Large intestine (tissue), 3 donors: ENCODE data around the gene ESPN. TPM values are rescaled to one million over a fixed set of nuclear protein-coding genes. Genes with fewer than 3 reads are reported as not detected.
"Not testable (repeated sequence)": the region's sequence is repeated elsewhere in the genome, so short reads cannot be mapped to it uniquely, and the experiment has no call there.

ENCODE experiments used
- DNase-seq, 2 donors: peaks; one replicate each; pipeline versions ENCODE4 v3.0.0 to v3.0.0-alpha.2; 2013
- H3K27ac ChIP-seq: one replicate; pipeline ENCODE4 v1.5.1; 2013; ENCODE audit warnings: low read length
- H3K27me3 ChIP-seq: 2 replicates; pipeline ENCODE4 v1.6.1; 2013; ENCODE audit warnings: low read length; ENCODE audit not compliant: control insufficient read depth, insufficient read depth
- H3K36me3 ChIP-seq: 2 replicates; pipeline ENCODE4 v1.6.1; 2013; ENCODE audit warnings: low read length; ENCODE audit not compliant: control insufficient read depth, insufficient read depth
- H3K4me1 ChIP-seq: one replicate; pipeline ENCODE4 v1.6.1; 2013; ENCODE audit warnings: low read length; ENCODE audit not compliant: control insufficient read depth, insufficient read depth
- H3K4me3 ChIP-seq: one replicate; pipeline ENCODE4 v1.5.1; 2013; ENCODE audit warnings: low read length
- H3K9me3 ChIP-seq: one replicate; pipeline ENCODE4 v1.6.1; 2013; ENCODE audit warnings: mild to moderate bottlenecking, low read depth, low read length, moderate library complexity; ENCODE audit not compliant: control insufficient read depth
- WGBS: methylation state at CpG from one replicate; pipeline ENCODE4 v1.1.5; 2013; ENCODE audit warnings: low lambda C conversion rate; ENCODE audit not compliant: insufficient coverage; 5-methylcytosine and 5-hydroxymethylcytosine counted together
- polyA plus RNA-seq: library from polyadenylated mRNA; unstranded; fragments of 120-200 nt; gene quantifications from one replicate; pipeline ENCODE4 v1.2.1, GENCODE V29; 2013

Gene ESPN
- polyA plus RNA-seq, 1 donor = 256 TPM

DNA sequence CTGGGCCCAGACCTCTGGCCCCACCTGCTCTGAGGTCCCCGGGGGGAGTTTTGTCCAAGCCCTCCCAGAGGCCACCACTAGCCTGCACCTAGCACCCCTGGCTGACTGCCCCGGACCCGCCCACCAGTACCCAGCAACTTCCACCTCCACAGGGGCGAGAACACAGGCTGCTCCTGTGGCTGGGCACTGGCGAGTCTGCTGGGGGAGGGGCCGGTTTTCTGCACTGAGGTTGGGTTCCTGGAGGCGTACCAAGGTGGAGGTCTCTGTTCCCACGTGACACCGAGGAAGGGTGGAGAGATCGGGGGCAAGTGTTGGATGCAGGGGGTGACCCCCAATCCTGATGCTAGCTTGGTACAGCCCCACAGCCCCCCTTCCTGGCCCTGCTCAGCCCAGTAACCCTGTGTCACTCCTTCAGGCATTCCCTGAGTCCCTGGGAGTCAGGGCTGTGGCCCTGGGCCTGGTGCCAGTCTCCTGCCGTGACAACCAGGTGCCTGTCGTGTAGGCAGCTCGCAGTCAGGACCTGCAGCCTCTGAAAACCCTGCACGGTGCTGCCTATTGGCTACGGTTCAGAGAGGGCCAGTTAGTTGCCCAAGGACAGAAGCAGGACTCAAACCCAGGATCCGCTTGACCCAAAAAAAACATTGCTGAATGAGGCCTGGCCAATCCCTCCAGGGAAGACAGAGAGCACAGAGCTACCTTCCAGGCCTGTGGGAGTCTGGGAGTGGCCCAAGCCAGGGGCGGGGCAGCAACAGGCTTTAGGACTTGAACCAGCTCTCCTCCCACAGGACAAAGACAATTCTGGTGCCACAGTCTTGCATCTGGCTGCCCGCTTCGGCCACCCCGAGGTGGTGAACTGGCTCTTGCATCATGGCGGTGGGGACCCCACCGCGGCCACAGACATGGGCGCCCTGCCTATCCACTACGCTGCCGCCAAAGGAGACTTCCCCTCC lies 3.1 kb downstream of the ESPN start:
- Histone ChIP-seq H3K27me3 (peaks cover 50% of the 10 kb centered on the region), H3K27ac (no peak overlapping the region), H3K36me3 (no peaks in the 10 kb centered on the region), H3K4me1 (peaks cover 15% of the 10 kb centered on the region), H3K9me3 (peaks cover 3% of the 10 kb centered on the region), H3K4me3 (no peak overlapping the region)
- WGBS = 60% methylated on average over 1 of the region's 26 CpGs
- no peak for DNase-seq

DNA sequence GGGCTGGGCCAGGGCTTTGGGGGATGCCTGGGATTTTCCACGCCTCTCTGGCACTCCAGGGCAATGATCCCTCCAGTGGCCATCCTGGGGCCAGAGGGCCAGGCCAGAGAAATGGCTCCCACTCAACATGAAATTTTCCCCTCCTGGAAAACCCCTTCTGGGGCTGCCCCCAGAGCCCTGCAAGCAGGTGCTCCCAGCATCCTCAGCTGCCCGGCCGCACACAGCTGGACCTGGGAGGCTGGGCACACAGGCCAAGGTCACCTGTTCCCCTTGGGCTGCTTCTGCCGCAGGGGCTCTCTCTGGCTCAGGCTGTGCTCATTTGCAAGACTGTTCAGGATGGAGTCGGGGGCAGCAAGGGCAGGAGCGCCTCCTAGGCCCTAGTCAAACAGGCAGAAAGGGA lies 3.9 kb downstream of the ESPN start:
- H3K27ac ChIP-seq, H3K36me3 ChIP-seq, H3K9me3 ChIP-seq, DNase-seq, H3K4me3 ChIP-seq: not testable (repeated sequence)
- H3K4me1 ChIP-seq = peaks cover 13% of the 10 kb centered on the region
- WGBS = no CpG with 5 or more reads among the region's 6 CpGs
- peaks cover 43% of the 10 kb centered on the region for H3K27me3 ChIP-seq

DNA sequence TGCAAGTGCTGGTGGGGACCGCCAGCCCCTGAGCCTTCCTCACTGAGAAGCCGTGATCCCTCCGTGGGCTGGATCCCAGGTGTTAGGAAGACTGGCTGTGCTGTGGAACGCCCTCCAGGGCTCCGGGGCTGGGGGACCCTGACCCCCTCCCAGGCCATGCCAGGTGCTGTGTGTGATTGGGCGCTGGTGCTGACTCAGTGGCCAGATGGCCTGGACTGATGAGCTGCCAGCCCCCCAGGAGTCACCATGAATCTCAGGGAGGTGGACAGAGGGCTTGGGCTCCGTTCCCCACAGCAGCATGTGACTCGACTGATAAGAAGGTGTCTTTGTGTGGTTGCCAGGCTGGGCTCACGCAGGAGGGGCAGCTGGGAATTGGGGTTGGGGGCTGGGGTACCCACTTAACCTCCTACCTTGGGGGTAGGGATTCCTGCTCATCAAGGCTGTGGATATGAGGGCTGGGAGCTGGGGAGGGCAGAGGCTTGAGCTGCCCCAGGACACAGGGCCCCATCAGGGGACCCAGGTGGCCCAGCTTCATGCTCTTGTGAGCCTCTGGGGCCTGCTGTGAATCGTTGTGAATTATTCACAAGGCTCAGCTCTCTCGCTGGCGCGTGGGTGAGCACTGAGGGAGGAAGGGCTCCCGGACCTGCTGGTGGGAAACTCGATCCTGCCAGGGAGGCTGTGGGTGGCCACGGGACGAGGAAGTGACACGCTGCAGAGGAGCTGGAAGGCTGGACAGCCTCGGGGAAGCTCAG lies 5.3 kb downstream of the ESPN start:
- H3K4me1 ChIP-seq, H3K4me3 ChIP-seq, H3K9me3 ChIP-seq, DNase-seq, H3K27ac ChIP-seq, H3K36me3 ChIP-seq: not testable (repeated sequence)
- WGBS = no CpG with 5 or more reads among the region's 19 CpGs
- H3K27me3 ChIP-seq = peaks cover 35% of the 10 kb centered on the region

GRCh38 chr1:6431645-6432579 lies 7.3 kb downstream of the ESPN start:
- H3K36me3 ChIP-seq, H3K4me1 ChIP-seq, H3K4me3 ChIP-seq, DNase-seq, H3K27ac ChIP-seq, H3K9me3 ChIP-seq: not testable (repeated sequence)
- no CpG with 5 or more reads among the region's 13 CpGs for WGBS
- peaks cover 16% of the 10 kb centered on the region for H3K27me3 ChIP-seq

DNA sequence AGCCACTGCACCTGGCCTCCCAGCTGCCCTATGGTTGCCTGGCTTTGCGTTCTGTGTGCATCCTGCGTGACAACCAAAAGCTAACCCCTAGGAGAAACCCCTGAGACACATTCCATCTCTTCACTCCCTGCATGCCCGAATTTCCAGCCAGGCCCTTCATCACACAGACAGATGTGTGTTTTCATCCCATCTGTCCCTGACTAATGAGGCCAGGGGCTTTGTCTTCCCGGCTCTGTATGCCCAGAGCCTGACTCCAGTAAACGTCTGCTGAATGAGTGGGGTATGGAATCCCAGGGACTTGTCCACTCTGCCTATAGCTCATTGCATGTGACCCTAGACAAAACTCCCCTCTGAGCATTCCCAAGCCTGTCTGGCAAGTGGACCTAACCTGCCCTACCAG lies 9.6 kb downstream of the ESPN start:
- no CpG with 5 or more reads among the region's 5 CpGs for whole genome bisulfite sequencing
- no peak overlapping the region for H3K27ac ChIP-seq
- H3K27me3 ChIP-seq = peaks cover 15% of the 10 kb centered on the region
- no peaks in the 10 kb centered on the region for H3K4me1 ChIP-seq
- no peaks in the 10 kb centered on the region for H3K9me3 ChIP-seq
- DNase-seq = no peak
- no peaks in the 10 kb centered on the region for H3K36me3 ChIP-seq
- no peak overlapping the region for H3K4me3 ChIP-seq

DNA sequence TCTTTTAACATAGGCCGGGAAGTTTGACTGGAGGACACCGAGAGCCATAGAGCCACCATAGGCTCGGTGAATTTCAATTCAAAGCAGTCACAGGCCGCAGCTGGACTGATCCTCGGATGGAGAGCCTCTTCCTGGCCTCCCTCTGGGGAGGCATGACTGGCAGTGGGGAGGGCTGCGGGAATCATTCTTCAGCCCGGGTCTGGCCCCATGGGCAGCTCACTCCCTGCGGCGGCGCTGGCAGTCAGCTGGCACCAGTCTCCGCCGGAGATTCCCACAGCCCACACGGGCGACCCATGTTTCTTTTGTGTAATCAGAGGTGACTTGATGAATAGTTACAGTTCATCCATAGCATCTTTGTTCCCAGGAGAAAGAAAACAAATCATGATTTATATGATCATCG lies 10.6 kb downstream of the ESPN start:
- WGBS = no CpG with 5 or more reads among the region's 15 CpGs
- no peaks in the 10 kb centered on the region for H3K4me1 ChIP-seq
- H3K27me3 ChIP-seq = peaks cover 16% of the 10 kb centered on the region
- no peak overlapping the region for H3K4me3 ChIP-seq
- H3K27ac ChIP-seq = no peak overlapping the region
- no peak for DNase-seq
- H3K36me3 ChIP-seq = no peaks in the 10 kb centered on the region
- no peaks in the 10 kb centered on the region for H3K9me3 ChIP-seq

GRCh38 chr1:6435547-6435946 lies 11.0 kb downstream of the ESPN start:
- Histone ChIP-seq H3K4me1 (no peaks in the 10 kb centered on the region), H3K9me3 (no peaks in the 10 kb centered on the region), H3K4me3 (no peak overlapping the region), H3K27me3 (peaks cover 13% of the 10 kb centered on the region), H3K36me3 (no peaks in the 10 kb centered on the region), H3K27ac (no peak overlapping the region)
- DNase-seq = no peak
- no CpG with 5 or more reads among the region's 3 CpGs for WGBS

DNA sequence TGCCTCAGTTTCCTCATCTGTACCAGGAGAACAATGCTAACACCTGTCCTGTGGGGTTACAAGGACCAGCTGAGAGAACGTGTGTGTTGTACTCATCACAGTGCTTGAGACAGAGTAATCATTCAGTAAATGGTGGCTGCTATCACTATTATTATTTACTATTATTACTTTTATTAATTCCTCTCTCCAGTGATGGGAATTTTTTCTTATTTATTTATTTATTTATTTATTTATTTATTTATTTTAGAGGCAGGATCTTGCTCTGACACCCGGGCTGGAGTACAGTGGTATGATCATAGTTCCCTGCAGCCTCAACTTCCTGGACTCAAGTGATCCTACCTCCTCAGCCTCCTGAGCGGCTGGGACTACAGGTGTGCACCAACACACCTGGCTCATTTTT lies 11.7 kb downstream of the ESPN start:
- not testable (repeated sequence) for H3K4me3 ChIP-seq, H3K27me3 ChIP-seq, H3K27ac ChIP-seq, DNase-seq, H3K36me3 ChIP-seq, H3K4me1 ChIP-seq, H3K9me3 ChIP-seq
- no CpG with 5 or more reads among the region's 3 CpGs for WGBS

DNA sequence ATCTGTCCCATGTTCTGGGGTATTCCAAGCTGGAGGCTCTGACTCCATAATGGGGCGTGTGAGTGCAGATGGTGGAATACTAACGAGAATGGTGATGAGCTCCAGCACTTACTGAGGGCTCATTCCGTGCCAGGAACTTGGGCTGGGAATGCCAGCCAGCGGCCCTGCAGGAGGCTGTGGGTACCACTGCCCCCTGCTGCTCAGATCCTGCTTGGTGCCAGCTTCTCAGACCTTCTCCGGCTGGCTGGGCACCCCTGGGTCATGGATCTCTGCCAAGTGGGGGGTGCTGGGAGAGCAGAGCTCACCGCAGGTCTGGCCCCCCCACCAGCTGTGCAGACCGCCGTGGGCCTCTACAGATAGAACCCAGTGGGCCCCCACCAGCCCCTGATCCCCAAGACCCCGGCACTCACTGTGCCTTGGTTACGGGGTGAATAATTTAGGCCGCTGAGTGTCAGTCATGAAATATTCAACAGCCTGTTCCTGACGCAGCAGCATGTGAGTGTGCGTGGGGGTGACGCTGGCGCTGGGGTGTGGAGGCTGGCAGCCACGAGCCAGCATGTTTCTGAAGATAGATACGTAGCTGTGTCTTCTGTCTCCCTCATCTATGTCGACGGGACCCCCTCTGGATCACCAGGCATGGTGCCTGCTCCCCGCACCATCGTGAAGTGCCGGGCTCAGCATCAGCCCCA lies 12.6 kb downstream of the ESPN start:
- not testable (repeated sequence) for DNase-seq, H3K9me3 ChIP-seq, H3K4me1 ChIP-seq, H3K27me3 ChIP-seq, H3K36me3 ChIP-seq, H3K27ac ChIP-seq, H3K4me3 ChIP-seq
- WGBS = no CpG with 5 or more reads among the region's 22 CpGs
